Measurements from ENCODE around the gene ATP5PB. TPM values are rescaled to one million over a fixed set of nuclear protein-coding genes. Genes with fewer than 3 reads are reported as not detected.
A peak's percentile ranks its signal among the peaks of the same experiment; 100 is the strongest.

Gene ATP5PB
- total and polyA plus RNA-seq, 8 donors, result 56.3 to 138 (median 89.2) TPM

GRCh38 chr1:111436726-111437125, 12.5 kb upstream of the ATP5PB start:
- FAIRE-seq, result no peak

DNA sequence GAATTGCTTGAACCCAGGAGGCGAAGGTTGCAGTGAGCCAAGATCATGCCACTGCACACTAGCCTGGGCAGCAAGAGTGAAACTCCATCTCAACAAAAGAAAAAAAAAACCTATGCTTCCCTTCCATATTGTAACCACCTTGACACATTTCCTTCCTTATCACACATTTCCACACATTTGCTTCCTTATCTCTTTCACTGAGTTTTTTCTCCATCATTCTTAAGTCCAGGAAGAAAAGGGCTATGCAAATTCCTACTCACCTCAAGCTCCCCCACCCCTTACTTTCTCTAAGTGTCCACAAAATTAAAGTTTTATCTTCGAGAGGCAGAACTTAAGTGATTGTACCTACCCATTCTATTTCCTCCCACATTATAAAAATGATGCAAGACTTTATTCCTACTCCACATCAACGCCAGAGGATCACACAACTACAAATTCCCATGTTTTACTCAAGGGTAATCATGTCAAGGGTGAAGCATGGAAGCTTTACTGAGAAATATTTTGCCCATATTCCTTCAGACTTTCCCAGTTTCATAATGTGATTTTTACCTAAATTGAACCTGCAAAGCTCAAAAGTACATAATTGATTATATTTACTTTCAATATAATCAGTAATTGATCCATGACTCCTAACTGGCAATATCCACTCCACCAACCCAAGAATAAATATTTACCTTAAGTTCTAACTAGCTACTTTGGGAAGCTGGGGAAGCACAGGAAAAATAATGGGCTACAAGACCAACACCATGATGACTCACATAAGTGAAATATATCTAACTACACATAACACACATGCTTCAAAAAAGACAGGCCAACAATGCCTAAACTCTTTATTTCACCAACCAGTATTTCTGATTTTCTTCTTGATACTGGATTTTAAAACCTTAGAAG, 9.6 kb upstream of the ATP5PB start:
- Histone ChIP-seq H3K4me1 (no peaks in the 10 kb centered on the region), H3K4me3 (no peak overlapping the region), H3K27me3 (no peaks in the 10 kb centered on the region), H3K9me3 (no peaks in the 10 kb centered on the region), H3K27ac (no peak overlapping the region), H3K36me3 (peaks cover 0 to 49% (median 22%) of the 10 kb centered on the region in 3 donors)
- FAIRE-seq, result no peak
- ATAC-seq, result no peak
- DNase-seq, result no peak
- 90% methylated on average over 3 of the region's 3 CpGs for WGBS, 2 donors
- TF ChIP-seq, protein P1, sequence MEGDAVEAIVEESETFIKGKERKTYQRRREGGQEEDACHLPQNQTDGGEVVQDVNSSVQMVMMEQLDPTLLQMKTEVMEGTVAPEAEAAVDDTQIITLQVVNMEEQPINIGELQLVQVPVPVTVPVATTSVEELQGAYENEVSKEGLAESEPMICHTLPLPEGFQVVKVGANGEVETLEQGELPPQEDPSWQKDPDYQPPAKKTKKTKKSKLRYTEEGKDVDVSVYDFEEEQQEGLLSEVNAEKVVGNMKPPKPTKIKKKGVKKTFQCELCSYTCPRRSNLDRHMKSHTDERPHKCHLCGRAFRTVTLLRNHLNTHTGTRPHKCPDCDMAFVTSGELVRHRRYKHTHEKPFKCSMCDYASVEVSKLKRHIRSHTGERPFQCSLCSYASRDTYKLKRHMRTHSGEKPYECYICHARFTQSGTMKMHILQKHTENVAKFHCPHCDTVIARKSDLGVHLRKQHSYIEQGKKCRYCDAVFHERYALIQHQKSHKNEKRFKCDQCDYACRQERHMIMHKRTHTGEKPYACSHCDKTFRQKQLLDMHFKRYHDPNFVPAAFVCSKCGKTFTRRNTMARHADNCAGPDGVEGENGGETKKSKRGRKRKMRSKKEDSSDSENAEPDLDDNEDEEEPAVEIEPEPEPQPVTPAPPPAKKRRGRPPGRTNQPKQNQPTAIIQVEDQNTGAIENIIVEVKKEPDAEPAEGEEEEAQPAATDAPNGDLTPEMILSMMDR (IDR thresholded peaks at IDR 0.05), result no peak
- intact Hi-C loops (cut with DNase I), result no loop called here

More at GRCh38 chr1:111436726-111437125, 12.5 kb upstream of the ATP5PB start:
- WGBS, 2 donors, result 71 to 75% methylated on average over 3 of the region's 3 CpGs
- no peaks in the 10 kb centered on the region for H3K27me3 ChIP-seq
- H3K9me3 ChIP-seq, result no peaks in the 10 kb centered on the region
- TF ChIP-seq, protein P1 (IDR thresholded peaks at IDR 0.05), result no peak
- ATAC-seq (no peak), DNase-seq (no peak)
- H3K36me3 ChIP-seq, result peaks cover 0 to 26% (median 8%) of the 10 kb centered on the region in 3 donors
- no peaks in the 10 kb centered on the region for H3K4me1 ChIP-seq
- intact Hi-C loops (cut with DNase I), result no loop called here
- no peak overlapping the region for H3K4me3 ChIP-seq
- H3K27ac ChIP-seq, result no peak overlapping the region

DNA sequence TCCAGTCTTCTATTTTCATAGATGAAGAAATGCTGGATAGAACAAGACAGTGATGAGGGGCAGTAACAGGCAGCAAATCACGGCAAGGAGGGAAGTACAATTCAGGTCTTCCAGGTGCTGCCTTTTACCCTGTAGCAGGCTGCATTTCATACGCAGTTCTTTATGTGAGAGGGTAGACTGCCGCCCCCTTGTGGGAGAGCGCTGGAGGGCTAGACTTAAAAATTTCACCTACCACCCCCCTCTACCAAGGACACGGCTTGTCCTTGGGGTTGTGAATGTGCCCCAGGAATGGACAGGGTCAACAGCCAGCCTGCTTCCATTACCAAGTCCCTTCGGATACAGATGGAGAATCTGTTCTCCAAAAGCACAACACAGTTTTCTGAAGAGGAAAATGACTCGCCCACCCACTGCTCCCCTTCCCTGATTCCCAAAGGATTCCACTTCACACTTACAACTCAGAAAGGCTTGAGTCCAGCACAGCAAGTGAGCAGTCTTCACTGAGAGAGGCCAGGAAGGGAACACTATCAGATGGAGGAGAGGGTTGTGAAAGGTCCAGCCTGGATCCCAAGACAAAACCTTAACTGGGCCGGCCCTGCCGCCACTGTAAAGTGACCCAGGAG, 7.6 kb upstream of the ATP5PB start:
- no peak for FAIRE-seq
- intact Hi-C loops (cut with DNase I), result no loop called here
- ATAC-seq, result peak in 2 of 4 donors; percentile 29 to 43
- TF ChIP-seq, protein P1 (IDR thresholded peaks at IDR 0.05), result peak in 1 of 4 donors; percentile 15
- WGBS, 2 donors, result 77 to 78% methylated on average over 9 of the region's 9 CpGs
- Histone ChIP-seq H3K9me3 (no peaks in the 10 kb centered on the region), H3K36me3 (peaks cover 0 to 49% (median 22%) of the 10 kb centered on the region in 3 donors), H3K27me3 (no peaks in the 10 kb centered on the region), H3K4me1 (peaks cover 0 to 4% (median 0%) of the 10 kb centered on the region in 3 donors), H3K27ac (no peak overlapping the region), H3K4me3 (no peak overlapping the region)
- no peak for DNase-seq

DNA sequence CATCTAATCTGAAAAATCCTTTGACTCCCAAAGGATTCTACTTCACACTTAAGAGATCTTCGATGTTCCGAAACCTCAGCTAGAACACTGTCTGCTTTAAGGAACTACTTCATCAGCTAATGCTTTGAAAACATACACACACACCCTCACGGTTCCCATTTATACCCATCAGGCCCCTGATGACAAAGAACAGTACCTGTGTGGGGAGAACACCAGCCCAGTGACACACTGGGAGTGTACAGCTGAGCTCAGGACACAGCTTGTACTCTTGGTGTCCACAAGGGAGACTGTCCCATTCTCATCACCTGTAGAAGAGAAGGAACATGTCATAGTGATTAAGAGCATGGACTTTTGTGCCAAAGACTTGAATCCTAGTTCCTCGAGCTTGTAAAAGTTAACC, 6.8 kb upstream of the ATP5PB start:
- FAIRE-seq (no peak), ATAC-seq (no peak), DNase-seq (no peak)
- Histone ChIP-seq H3K9me3 (no peaks in the 10 kb centered on the region), H3K4me1 (peaks cover 5 to 12% (median 5%) of the 10 kb centered on the region in 3 donors), H3K36me3 (peaks cover 0 to 49% (median 22%) of the 10 kb centered on the region in 3 donors), H3K27me3 (no peaks in the 10 kb centered on the region), H3K27ac (no peak overlapping the region), H3K4me3 (no peak overlapping the region)
- TF ChIP-seq, protein P1 (IDR thresholded peaks at IDR 0.05), result no peak
- 86 to 88% methylated on average over 4 of the region's 4 CpGs for WGBS, 2 donors
- intact Hi-C loops (cut with DNase I), result no loop called here

Data from pancreas (tissue), 10 donors.